ENCODE data around the gene FNIP1. TPM values are rescaled to one million over a fixed set of nuclear protein-coding genes. Genes with fewer than 3 reads are reported as not detected.

Gene FNIP1
- total RNA-seq, 3 donors from 2014 or later: 28.3 to 40.3 (median 33.2) TPM

- intact Hi-C loops (cut with DNase I, micrococcal nuclease): no loop called here
- no peaks in the 10 kb centered on the region for H3K4me1 ChIP-seq (ENCODE audit: low read depth)
- H3K36me3 ChIP-seq (ENCODE audit: low read depth): no peaks in the 10 kb centered on the region
- ATAC-seq: no peak
- TF ChIP-seq, protein P1, sequence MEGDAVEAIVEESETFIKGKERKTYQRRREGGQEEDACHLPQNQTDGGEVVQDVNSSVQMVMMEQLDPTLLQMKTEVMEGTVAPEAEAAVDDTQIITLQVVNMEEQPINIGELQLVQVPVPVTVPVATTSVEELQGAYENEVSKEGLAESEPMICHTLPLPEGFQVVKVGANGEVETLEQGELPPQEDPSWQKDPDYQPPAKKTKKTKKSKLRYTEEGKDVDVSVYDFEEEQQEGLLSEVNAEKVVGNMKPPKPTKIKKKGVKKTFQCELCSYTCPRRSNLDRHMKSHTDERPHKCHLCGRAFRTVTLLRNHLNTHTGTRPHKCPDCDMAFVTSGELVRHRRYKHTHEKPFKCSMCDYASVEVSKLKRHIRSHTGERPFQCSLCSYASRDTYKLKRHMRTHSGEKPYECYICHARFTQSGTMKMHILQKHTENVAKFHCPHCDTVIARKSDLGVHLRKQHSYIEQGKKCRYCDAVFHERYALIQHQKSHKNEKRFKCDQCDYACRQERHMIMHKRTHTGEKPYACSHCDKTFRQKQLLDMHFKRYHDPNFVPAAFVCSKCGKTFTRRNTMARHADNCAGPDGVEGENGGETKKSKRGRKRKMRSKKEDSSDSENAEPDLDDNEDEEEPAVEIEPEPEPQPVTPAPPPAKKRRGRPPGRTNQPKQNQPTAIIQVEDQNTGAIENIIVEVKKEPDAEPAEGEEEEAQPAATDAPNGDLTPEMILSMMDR (IDR thresholded peaks at IDR 0.05): no peak
- no peak overlapping the region for H3K4me3 ChIP-seq
- H3K9me3 ChIP-seq: no peaks in the 10 kb centered on the region
- no peak for DNase-seq
Observed at GRCh38 chr5:131609774-131610173, 187.0 kb downstream of the FNIP1 start.

- no peak for DNase-seq
- no peak for ATAC-seq
Observed at GRCh38 chr5:131608597-131608996, 188.2 kb downstream of the FNIP1 start.

DNA sequence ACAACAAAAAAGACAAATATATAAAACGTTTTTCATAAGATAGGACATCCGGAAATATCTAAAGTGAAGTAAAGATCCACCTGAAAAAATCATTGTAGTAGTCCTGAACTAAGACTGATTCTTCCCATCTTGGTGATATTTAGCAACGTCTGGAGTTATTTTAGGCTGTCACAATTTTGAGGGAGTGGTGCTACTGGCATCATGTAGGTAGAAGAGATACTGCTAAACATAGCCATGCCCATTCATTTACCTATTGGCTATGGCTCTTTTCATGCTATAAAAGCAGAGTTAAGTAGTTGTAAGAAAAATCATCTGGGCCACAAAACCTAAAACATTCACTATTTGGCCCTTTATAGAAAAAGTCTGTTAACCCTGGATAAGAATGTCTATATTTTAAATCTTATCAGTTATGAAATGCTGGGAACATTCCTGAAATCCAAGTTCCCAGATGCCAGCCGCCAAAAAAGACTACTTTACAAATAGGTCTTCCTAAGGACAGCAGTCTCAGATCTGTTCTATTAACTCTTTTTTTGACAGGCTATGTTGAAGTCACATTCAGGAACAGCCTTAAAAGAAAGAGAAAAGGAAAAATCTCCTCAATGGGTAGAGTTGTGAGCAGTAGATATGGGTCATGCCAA lies 188.8 kb downstream of the FNIP1 start:
- DNase-seq (no peak), ATAC-seq (no peak)
- TF ChIP-seq, protein P1 (IDR thresholded peaks at IDR 0.05): no peak
- Histone ChIP-seq H3K9me3 (no peaks in the 10 kb centered on the region), H3K36me3 (ENCODE audit: low read depth) (no peaks in the 10 kb centered on the region), H3K4me1 (ENCODE audit: low read depth) (no peaks in the 10 kb centered on the region), H3K4me3 (no peak overlapping the region)
- intact Hi-C loops (cut with DNase I, micrococcal nuclease): no loop called here

More at GRCh38 chr5:131608597-131608996, 188.2 kb downstream of the FNIP1 start:
- Histone ChIP-seq H3K36me3 (ENCODE audit: low read depth) (no peaks in the 10 kb centered on the region), H3K4me1 (ENCODE audit: low read depth) (no peaks in the 10 kb centered on the region), H3K4me3 (no peak overlapping the region), H3K9me3 (no peaks in the 10 kb centered on the region)
- TF ChIP-seq, protein P1 (IDR thresholded peaks at IDR 0.05): no peak
- intact Hi-C loops (cut with DNase I, micrococcal nuclease): no loop called here

DNA sequence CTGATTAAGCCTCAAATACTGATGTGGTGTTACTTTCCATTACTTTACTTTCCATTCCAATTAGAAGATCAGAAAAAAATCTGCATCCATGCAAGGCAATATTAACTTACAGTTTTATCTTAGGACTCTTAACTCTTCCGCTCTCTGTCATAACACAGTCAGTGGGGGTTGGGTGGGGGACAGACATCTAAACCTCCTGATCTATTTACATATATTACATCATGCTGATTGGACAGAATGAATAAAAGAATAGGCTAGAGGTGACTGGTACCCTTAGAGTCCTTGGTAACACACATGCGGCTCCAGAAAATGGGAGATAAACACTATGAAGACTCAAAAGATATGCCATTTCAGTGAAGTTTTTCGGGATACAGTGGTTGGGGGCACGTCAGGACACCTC lies 189.4 kb downstream of the FNIP1 start:
- no peaks in the 10 kb centered on the region for H3K36me3 ChIP-seq (ENCODE audit: low read depth)
- no peaks in the 10 kb centered on the region for H3K4me1 ChIP-seq (ENCODE audit: low read depth)
- H3K9me3 ChIP-seq: no peaks in the 10 kb centered on the region
- H3K4me3 ChIP-seq: no peak overlapping the region
- ATAC-seq (no peak), DNase-seq (no peak)
- intact Hi-C loops (cut with DNase I, micrococcal nuclease): no loop called here
- TF ChIP-seq, protein P1 (IDR thresholded peaks at IDR 0.05): no peak

DNA sequence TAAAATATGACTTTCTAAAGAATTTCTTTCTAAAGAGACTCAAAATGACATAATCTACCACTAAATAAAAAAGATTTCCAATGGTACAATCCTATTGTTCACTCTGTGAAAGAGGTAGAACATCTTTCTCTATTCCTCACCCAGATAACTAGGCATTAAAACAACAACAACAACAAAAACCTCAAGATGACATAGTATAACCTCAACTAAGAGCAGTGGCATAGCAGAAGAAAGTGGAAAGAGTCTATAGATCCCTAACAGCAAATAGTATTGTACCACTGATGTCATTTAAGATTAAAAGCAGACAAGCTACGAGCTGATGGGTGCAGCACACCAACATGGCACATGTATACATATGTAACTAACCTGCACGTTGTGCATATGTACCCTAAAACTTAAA lies 191.7 kb downstream of the FNIP1 start:
- intact Hi-C loops (cut with DNase I, micrococcal nuclease): no loop called here

More for the DNA sequence above, 191.7 kb downstream of the FNIP1 start:
- DNase-seq (no peak), ATAC-seq (no peak)
- Histone ChIP-seq H3K4me3 (no peak overlapping the region), H3K36me3 (ENCODE audit: low read depth) (no peaks in the 10 kb centered on the region), H3K4me1 (ENCODE audit: low read depth) (no peaks in the 10 kb centered on the region), H3K9me3 (no peaks in the 10 kb centered on the region)
- TF ChIP-seq, protein P1 (IDR thresholded peaks at IDR 0.05): no peak

All from mucosa of descending colon (tissue), 3 donors.